Measurements from ENCODE around the gene ODAD3. TPM values are rescaled to one million over a fixed set of nuclear protein-coding genes. Genes with fewer than 3 reads are reported as not detected.
A peak's percentile ranks its signal among the peaks of the same experiment; 100 is the strongest.

ODAD3 gene
- total RNA-seq, 6 experiments from 2014 or later, result 0.21 to 0.73 (median 0.54) TPM

DNA sequence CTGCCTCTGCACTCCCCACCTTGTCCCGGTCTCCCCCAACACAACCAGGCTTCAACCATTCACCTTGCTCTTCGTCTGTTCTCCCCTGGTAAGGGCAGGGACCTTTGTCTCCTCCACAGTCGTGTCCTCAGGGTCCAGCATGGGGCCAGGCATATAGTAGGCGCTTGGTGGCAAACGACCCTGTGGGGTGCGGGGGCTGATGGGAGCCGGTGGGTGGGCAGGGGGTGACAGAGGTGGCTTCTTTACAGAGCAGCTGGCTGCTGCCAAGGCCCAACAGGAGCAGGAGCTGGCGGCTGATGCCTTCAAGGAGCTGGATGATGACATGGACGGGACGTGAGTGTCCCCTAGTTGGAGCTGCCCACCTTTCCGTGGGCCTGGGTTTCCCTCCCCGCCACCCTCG lies 10.2 kb upstream of the ODAD3 start:
- Histone ChIP-seq H3K27me3 (no peaks in the 10 kb centered on the region), H3K36me3 (peaks cover 0 to 69% (median 30%) of the 10 kb centered on the region in 4 donors), H3K4me1 (no peaks in the 10 kb centered on the region), H3K9me3 (no peaks in the 10 kb centered on the region), H3K4me3 (no peak overlapping the region), H3K27ac (no peak overlapping the region)
- ATAC-seq (no peak), DNase-seq (no peak)
- intact Hi-C loops (cut with DNase I), result loop anchor here in 1 of 2 donors (10.0 kb wide), 2 partner anchors 60 to 150 kb away; partner anchors contain the start of genes EPOR and TSPAN16
- WGBS (ENCODE audit: insufficient coverage, low coverage, low lambda C conversion rate, missing lambda C conversion rate), result 74% methylated on average over 2 of the region's 13 CpGs
- no peak for TF ChIP-seq POLR2A (IDR thresholded peaks at IDR 0.05)
- TF ChIP-seq CTCF (IDR thresholded peaks at IDR 0.05), result no peak

GRCh38 chr19:11444059-11444458 lies 9.1 kb upstream of the ODAD3 start:
- WGBS (ENCODE audit: insufficient coverage, low coverage, low lambda C conversion rate, missing lambda C conversion rate), result 71% methylated on average over 1 of the region's 5 CpGs
- TF ChIP-seq CTCF (IDR thresholded peaks at IDR 0.05), result no peak
- no peak for TF ChIP-seq POLR2A (IDR thresholded peaks at IDR 0.05)
- Histone ChIP-seq H3K27ac (no peak overlapping the region), H3K4me1 (no peaks in the 10 kb centered on the region), H3K9me3 (no peaks in the 10 kb centered on the region), H3K27me3 (no peaks in the 10 kb centered on the region), H3K4me3 (no peak overlapping the region), H3K36me3 (peaks cover 0 to 73% (median 34%) of the 10 kb centered on the region in 4 donors)
- DNase-seq (no peak), ATAC-seq (no peak)
- intact Hi-C loops (cut with DNase I), result loop anchor here in 1 of 2 donors (10.0 kb wide), 2 partner anchors 59 to 149 kb away; partner anchors contain the start of genes EPOR and TSPAN16

DNA sequence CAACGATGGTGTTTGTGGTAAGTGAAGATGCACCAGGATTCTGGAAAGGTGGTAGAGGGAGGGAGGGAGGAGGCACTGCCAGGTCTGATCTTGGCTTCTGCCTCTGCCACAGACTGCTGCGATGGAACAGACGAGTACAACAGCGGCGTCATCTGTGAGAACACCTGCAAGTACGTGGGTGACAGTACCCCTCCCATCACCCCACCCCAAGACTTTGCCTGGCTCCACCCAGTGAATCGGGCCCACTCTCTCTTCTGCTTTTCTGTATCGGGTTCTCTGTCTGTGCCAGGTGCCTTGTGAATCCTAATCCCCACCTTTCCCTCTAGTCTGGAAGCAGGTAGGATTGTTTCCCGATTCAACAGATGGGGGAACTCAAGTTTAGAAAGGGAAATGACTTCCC lies 3.0 kb upstream of the ODAD3 start:
- no peaks in the 10 kb centered on the region for H3K9me3 ChIP-seq
- intact Hi-C loops (cut with DNase I), result no loop called here
- TF ChIP-seq CTCF (IDR thresholded peaks at IDR 0.05) (no peak), POLR2A (IDR thresholded peaks at IDR 0.05) (no peak)
- no peak overlapping the region for H3K4me3 ChIP-seq
- 97% methylated on average over 4 of the region's 9 CpGs for WGBS (ENCODE audit: insufficient coverage, low coverage, low lambda C conversion rate, missing lambda C conversion rate)
- peaks cover 0 to 11% (median 5%) of the 10 kb centered on the region in 4 donors for H3K4me1 ChIP-seq
- H3K27ac ChIP-seq, result no peak overlapping the region
- no peak for DNase-seq
- H3K27me3 ChIP-seq, result no peaks in the 10 kb centered on the region
- peaks cover 0 to 60% (median 29%) of the 10 kb centered on the region in 4 donors for H3K36me3 ChIP-seq
- ATAC-seq, result no peak

GRCh38 chr19:11435833-11436313 lies 952 bp upstream of the ODAD3 start:
- intact Hi-C loops (cut with DNase I), result no loop called here
- peak in 2 of 3 donors; percentile 47 to 60 for DNase-seq
- H3K27ac ChIP-seq, result peak overlapping the region; percentile 47 to 72 (median 67)
- peak overlapping the region; percentile 72 to 89 (median 83) for H3K4me3 ChIP-seq
- no peaks in the 10 kb centered on the region for H3K9me3 ChIP-seq
- TF ChIP-seq POLR2A (IDR thresholded peaks at IDR 0.05) (peak; percentile 3), CTCF (IDR thresholded peaks at IDR 0.05) (no peak)
- H3K4me1 ChIP-seq, result peaks cover 0 to 11% (median 5%) of the 10 kb centered on the region in 4 donors
- WGBS (ENCODE audit: insufficient coverage, low coverage, low lambda C conversion rate, missing lambda C conversion rate), result 0% methylated on average over 8 of the region's 21 CpGs
- ATAC-seq, result peak in 1 of 4 donors; percentile 1
- peaks cover 0 to 39% (median 15%) of the 10 kb centered on the region in 4 donors for H3K36me3 ChIP-seq
- H3K27me3 ChIP-seq, result no peaks in the 10 kb centered on the region

Measured in right lobe of liver (tissue), 6 donors.